Measurements from ENCODE around the gene AHCYL2.
"Not testable (repeated sequence)": the region's sequence is repeated elsewhere in the genome, so short reads cannot be mapped to it uniquely, and the experiment has no call there.

The AHCYL2 gene

DNA sequence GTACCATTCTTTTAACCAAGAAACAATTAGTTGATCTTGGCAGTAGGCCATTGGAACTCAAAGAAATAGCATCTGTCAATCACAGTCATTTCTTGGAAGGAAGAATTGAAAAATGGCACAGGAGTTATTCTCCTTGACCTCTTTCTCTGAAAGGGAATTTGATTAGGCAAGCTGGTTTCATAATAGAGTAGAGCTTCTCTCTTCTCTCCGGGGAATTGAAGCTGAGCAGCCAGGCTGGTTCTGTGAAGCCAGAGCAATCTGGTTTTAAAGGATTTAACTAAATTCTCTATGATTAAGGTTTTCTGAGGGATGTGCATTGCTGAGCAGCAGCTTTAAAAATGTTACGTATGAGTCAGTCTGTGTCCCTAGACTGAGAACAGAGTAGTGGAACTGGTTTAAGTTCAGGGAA, 70.2 kb downstream of the AHCYL2 start:
- DNase-seq = no peak

DNA sequence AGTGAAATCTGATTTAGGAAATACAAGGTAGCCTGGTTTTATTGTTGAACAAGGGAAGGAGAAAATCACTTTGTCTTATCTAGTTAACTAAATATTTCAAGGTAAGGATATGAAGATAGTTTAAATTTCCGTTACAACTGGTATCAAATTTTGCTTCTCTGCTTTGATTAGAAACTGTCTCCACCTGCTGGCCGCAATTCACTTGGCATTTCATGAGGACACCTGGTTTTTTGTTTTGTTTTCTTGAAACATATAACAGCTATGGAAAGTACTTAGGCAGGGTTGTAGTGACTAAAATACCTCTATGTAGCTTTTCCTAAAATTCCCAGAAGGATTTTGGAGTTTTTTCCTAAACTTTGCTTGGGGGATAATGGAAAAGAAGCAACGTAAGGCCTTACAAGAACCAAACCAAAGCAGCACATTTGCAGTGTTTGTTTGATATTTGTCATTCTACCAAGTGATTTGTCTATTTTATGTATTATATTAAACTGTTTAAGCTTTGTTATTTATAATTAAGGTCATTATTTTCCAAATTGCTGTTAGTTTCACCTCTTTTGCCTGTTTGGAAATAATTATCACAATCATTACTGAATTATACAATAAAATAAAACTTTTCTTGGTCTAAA, 73.6 kb downstream of the AHCYL2 start:
- DNase-seq = peak; percentile 10 to 69

DNA sequence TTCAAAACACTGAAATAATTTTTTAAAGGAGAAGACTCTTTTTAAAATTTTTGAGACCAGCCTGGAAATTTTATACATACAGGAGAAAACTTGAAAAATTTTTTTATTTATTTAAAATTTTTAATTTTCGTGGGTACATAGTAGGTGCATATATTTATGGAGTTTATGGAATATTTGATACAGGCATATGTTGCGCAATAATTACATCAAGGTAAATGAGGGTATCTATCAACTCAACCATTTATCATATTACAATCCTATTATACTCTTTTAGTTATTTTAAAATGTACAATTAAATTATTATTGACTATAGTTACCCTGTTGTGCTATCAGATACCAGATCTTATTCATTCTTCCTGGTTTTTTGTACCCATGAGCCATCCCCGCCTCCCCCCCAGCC, 75.1 kb downstream of the AHCYL2 start:
- no peak for DNase-seq

DNA sequence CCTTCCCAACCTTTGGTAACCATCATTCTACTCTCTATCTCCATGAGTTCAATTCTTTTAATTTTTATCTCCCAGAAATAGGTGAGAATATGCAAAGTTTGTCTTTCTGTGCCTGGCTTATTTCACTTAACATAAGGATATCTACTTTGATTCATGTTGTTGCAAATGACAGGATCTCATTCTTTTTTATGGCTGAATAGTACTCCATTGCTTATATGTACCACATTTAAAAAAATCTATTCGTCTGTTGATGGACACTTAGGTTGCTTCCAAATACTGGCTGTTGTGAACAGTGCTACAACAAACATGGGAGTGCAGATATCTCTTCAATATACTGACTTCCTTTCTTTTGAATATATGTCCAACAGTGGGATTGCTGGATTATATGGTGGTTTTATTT, 75.5 kb downstream of the AHCYL2 start:
- not testable (repeated sequence) for DNase-seq

DNA sequence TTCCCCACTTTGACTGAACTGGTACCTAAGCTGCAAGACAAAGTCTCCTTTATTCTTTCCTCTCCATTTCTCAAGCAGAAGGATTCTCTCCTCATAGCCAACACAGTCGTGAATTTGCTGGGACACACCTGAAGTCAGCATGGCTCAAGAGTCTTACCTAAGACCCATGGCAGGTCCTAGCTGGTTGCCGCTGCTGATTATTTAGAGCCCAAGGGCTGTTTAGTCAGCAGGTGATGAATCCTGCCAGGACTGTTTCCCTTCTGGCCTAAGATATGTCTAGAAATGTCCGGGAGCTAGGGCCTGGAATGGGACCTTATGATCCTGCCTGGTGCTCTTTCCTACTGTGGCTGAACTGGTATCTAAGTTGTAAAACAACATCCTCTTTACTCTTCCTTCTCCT, 82.8 kb downstream of the AHCYL2 start:
- no peak for DNase-seq

DNA sequence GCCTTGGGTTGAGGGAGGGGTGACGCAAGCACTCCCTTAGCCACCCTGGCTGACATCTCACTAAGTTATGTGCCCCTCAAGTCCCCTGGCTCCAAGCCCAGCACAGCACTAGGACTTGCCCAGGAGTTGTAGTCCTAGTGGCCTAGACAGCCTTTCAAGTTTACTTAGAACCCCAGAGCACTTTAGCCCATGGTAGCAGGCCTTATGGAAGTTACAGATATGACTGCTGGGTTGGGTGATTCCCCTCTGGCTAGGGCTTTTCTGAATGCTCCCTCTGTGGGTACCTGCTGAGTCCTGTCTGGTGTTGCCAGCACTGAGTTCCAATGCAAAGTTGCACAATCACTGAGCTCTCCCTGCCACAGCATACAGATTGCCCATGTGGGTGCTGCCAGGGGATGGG, 83.2 kb downstream of the AHCYL2 start:
- DNase-seq = no peak

DNA sequence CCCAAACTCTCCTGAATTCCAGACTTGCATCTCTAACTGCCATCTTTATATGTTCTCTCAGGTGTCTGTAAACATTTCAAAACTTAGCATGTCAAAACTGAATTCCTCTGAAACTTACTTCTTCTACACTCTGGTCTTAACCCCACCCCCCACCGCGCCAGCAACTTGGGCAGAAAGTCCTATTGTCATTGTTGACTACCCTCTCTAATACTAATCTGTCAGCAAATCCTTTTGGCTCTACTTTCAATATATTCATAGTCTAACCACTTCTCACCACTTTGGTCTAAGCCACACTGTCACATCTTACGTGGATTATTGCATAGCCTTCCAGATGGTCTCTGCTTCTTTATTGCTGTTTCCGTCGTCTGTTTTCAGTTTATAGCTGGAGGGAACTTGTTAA, 86.6 kb downstream of the AHCYL2 start:
- no peak for DNase-seq

DNA sequence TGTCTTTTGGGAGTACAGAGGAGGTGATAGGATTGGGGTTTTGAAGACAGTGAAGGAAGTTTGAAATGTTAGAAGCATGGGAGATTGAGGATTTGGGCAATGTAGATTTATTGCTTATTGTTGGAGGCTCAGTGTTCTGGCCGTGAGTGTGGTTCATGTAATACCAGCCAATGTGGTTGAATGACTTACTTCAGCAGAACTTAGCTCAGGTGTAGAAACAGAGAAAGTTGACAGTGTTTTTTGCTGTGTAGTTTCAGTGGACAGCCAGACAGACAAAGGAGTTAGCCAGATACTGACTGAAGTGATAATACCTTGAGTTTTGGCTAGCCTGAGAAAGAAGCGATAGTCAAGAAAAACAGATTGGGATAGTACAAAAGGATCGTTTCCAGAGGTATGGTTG, 88.5 kb downstream of the AHCYL2 start:
- DNase-seq = no peak

DNA sequence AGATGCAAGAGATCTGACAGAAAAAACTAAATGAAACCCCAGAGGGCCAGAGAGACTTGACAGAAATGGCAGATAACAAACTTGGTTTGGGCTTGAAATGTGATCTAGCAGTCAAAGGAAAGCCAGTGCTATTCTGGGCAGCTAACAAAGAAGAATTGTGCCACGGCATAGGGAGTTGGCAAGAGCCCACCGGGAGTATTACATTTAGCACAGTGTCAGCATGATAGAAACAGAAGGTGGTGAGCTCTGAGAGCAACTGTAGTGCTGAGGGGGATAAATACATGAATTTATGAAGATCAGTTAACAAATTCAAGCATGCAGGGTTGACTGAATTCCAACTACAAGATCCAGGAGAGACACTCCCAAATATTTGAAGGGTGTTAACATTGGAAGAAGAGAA, 91.1 kb downstream of the AHCYL2 start:
- DNase-seq = no peak

DNA sequence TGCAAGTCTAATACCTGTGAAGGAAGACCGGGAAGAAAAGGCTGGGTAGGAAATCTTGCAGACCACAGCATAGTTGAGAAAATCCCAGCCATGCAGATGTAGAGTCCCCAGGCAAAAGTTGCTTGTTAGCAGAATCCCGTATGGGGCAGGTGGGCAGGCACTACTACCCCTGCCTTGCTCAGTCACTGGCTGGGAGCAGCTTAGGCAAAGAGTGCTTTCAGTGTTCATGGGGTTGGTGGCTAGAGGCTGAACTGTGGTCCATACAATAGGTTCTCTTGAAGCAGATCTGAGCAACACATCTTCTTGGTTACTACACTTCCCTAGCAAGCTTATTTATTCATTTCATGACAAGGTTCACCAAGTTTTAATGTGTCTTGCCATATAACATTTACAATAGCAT, 92.6 kb downstream of the AHCYL2 start:
- no peak for DNase-seq

DNA sequence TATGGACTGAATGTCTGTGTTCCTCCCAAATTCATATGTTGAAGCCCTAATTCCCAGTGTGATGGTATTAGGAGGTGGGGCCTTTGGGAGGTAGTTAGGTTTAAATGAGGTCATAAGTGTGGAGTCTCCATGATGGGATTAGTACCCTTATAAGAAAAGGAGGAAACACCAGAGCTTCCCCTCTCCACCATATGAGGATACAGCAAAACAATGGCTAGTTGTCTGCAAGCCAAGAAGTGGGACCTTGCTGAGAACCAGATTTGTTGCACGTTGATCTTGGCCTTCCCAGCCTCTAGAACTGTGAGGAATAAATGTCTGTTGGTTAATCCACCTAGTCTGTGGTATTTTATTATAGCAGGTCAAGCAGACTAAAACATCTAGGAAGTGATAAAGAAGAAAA, 102.2 kb downstream of the AHCYL2 start:
- DNase-seq = no peak

DNA sequence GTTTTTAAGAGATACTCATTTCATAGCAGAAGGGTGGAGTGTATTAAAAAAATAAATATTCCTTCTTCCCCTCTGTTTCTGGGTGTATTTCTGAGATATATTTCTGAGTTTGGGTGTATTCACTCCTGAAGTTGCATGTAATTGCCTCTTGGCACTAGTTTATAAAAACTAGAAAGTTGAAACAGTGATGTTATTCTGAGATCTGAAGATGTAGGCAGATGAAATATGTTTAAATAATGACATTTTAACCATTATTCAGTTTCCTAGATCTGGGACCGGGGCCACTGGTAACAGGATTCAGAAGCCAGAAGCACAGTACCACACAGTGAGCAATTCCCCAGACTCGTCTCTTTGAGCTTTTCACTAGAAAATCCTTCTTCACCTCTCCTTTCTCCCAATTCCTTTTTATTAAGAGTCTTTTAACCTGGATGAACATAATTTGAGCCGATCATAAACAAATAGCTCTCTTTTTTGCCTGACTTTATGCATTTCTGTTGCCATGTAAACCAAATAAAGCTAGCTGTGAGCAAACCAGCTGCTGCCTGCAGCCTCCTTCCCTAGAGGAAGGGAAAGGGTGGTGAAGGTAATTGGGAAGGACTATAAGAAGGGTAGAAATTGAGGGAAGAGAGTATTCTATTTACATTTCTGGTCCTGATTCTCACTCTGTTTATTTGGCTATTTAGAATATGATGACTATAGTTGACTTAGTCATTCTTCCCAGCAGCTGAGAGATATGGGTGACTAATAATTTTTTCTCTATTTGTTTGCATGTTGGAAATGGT, 107.6 kb downstream of the AHCYL2 start:
- peak in 1 of 2 experiments; percentile 27 for DNase-seq

DNA sequence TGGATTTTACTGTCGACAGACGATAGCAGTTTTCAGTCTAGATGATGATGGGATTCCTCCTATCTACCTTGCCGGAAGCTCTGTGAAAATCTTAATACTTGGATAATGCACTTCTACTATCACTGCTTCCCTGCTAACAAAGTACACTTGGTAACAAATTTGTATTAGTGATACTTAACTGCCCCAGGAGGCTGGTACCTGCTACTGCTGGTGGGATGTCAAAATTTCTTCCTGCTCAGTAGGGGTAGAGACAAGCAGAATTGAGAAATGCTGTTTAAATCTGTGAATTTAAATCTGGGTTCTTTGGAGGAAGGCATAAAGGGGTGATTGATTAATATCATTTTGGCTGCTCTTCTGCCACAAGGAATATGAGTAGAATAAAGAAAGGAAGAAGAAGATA, 109.6 kb downstream of the AHCYL2 start:
- DNase-seq = no peak

DNA sequence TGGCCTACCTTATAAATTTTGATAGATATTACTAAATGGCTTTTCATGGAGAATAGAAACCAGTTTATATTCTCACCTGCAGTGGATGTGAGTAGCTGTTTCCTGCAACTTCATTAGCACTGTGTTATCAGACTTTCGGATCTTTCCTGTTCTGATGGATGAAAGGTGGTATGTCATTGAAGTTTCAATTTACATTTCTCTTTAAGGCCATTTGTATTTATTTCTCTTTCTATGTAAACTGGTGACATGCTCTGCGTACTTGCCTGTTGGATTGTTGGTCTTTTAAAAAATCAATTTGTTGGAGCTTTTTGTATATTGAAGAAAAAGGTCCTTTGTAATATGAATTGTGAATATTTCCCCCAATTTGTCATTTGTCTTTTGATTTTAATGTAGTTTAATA, 113.6 kb downstream of the AHCYL2 start:
- DNase-seq = no peak

DNA sequence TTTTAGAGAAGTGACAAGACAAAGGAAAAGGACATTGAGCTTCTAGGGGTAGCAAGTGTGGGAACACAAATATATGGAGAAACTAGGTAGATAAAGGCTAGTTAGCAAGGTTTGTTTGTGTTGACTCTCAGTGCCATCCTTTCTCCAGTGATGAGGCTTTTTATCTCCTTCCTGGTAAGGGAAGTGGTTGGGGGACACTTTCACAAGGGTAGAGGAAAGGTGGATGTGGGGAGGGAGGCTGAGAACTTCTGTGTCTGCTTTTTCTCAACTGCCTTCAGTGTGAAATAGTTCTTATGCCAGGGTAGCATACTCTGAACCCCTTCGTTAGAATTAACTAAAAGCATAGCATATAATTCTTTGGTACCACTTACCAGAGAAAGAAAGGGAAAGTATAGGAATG, 116.4 kb downstream of the AHCYL2 start:
- DNase-seq = no peak

DNA sequence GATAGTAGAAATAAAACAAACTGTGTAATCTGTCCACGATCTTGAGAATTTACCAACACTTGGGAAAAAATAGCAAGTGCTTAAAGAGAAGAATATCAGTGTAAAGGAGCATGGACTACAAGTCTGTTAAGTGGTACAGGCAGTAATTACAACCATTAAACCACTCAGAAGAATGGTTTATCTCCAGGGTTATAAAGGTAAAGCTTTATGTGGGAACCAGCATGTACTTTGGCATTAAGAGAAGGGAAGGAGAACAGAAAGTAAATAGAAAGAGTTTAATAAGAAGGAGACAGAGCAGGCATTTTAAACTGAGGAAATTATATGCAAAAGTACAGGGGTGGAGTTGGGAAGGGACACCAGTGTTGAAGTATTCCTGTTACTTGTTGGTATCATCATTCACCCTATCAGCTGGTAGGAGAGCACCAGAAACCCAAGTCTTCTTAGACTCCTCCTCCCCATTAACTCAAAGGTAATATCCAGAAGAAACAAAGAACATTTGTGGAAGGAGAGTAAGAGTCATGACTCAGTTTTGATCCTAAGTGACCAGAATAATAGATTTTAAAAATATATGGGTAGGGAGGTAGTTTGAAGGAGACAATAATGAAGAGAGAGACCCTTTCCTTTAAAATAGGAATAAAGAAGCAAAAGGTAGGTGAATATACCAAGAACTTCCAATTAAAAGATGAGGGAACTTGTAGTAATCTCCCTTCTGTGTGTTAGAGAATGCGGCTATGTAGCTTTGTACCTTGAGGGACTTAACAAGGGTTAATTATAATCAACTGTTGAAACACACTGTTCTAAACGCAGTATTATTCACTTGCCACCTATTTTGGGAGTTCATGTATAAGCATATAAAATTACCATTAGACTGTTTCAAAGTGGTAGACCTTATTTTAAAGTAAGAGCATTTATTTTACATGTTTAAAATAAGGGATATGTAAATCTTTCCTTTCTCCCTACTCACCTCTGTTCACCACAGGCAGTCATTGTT, 117.3 kb downstream of the AHCYL2 start:
- DNase-seq = no peak

DNA sequence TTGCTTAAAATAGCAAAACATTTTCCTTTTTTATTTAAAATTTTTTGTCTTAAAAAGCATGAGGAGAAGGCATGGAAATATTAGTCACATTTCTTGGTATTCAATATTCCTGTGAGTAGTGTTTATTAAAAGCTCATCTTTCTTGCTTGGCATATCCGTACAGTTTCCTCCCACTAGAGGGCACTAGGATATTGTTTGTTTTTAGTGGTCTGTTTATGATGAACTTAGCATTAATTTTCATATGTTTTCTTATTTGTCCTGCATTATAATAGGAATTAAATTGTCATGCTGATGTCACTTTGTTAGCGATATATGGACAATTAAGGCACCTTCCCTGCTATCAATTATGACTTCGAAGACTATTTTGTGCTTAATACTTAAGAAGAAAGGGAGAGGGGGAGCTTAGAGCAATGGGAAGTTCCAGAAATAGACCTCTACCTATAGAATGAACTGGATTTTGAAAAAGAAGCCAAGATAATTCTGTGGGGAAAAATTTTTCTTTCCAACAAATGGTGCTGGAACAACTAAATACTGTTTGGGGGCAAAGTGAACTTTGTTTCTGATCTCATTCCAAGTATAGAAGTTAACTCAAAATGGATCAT, 118.4 kb downstream of the AHCYL2 start:
- peak; percentile 43 to 52 for DNase-seq

DNA sequence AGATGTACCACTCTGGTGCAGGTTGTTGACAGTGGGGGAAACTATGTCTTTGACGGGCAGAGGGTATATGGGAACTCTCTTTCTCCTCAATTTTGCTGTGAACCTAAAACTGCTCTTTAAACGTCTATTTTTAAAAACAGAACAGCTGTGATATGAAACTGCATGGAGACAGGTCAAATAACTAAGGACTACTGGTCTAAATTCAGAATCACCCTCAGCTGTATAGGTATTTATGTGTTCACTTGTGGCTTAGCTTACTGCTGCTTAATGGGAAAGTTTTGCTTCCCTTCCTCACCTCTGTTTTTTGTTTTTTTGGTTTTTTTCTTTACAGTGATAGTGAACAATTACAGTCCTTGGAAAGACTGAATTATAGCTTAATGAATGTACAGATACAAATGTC, 122.5 kb downstream of the AHCYL2 start:
- no peak for DNase-seq

DNA sequence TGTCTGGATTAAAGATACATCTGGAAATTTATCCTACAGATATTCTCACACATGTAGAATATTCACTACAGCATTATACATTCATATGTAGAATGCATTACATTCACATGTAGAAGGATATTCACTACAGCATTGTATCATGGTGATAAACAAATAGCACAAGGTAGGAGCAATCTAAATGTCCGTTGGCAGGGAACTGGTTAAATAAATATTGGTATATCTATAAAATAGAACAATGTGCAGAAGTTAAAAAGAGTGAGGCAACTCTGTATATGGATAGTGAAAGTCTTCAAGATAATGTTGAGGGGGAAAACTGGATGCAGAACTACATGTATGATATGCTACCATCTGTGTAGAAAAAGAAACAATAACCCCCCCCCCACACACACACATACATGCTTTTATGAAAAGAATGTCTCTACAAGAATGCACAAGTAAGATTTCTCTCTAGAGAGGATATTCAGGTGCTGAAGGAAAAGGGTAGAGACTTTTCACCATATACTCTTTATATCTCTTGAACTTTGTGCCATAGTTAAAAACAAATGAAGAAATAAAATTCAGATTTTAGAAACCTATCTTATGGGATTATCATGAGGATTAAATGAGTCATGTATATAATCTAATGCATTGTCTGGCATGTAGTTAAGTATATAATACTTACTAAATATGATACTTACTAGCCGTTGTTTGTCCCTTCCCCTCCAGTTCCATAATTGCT, 123.4 kb downstream of the AHCYL2 start:
- no peak for DNase-seq

DNA sequence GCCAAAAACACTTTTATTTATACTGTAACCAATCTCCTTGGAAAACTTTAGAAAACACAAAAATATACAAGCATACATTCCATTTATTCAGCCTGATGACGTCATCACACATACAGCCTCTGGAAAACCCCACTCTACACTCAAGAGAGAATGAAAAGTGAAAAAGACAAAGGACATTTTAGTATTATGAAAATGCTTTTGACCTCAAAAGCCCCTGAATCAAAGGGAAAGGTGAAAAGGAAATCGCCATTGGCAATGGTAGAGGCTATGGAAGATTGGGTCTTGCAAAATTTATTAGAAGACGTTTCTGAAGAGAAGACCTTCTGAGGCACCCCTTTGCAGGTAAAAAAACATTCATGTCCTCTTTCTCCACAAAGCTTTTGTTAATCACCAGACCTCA, 126.5 kb downstream of the AHCYL2 start:
- DNase-seq = no peak

DNA sequence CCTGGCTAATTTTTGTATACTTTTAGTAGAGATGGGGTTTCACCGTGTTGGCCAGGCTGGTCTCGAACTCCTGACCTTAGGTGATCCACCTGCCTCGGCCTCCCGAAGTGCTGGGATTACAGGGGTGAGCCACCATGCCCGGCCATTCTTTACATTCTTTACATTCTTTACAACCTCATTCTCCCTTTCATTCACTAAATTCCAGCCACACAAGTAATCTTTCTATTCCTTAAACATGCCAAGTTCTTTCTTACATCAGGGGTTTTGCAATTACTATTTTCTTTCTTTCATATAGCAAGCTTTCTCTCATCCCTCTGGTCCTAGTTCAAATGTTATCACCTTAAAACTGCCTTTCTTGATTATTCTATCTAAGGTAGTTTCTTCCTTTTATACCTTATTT, 128.3 kb downstream of the AHCYL2 start:
- DNase-seq = not testable (repeated sequence)

DNA sequence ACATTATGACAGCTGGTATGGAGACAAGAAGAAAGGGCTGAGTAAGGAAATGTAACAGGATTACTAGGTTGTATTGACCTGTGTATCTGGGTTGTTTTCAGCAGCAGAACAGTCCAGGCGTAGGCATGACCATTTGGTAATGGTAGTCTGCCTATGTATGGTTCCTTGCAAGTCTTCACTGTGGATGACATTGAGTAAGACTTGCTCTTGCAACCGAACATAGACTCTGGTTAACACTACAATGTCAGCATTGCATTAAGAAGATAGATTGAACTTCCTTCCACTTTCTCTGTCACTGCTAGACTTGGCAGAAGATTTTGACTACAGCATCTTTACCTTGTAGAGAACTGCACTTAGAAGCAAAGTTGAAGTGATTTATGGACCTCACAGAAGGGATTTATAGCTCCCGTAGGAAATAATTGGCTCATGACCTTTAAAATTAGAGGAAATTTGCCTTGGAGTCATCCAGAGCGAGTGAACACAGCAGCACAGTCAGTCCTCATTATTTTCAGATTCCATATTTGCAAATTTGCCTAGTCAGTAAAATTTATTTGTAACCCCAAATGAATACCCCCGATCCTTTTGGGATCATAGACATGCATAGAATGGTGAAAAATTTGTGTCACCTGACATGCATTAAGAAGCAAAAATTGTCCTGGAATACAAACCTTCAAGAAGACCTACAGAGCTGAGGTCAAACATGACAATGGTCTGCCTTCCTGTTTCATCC, 129.8 kb downstream of the AHCYL2 start:
- DNase-seq = no peak

Data from NCI-H2081 (cell line).